VCaP (cell line): ENCODE data around the gene LAMA4.

ENCODE experiments used
- H3K27ac ChIP-seq: fragments of 450-650 bp; 2 replicates; pipeline ENCODE4 v1.5.1; 2017
- TF ChIP-seq, protein P1 (sequence below): fragments of 450-650 bp; conservative IDR thresholded peaks from 2 replicates; pipeline ENCODE4 v1.5.1; 2017; ENCODE audit warnings: mild to moderate bottlenecking, moderate library complexity

The LAMA4 gene

DNA sequence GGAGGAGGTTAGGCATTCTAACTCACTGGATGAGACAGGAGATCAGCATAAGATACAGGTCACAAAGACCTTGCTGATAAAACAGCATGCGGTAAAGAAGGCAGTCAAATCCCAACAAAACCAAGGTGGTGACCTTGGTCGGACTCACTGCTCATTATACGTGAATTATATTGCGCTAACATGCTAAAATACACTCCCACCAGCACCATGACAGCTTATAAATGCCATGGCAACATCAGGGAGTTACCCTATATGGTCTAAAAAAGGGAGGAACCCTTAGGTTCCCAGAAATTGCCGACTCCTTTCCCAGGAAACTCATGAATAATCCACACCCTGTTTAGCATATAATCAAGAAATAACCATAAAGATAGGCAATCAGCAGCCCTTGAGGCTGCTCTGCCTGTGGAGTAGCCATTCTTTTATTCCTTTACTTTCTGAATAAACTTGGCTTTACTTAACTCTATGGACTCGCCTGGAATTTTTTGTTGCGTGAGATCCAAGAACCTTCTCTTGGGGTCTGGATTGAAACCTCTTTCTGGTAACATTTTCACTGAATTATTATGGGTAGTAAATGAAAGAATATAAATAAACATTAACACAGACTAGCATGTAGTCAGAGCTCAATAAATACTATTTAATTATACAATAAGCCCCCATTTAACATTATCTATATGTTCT lies 3.0 kb upstream of the LAMA4 start:
- H3K27ac ChIP-seq: no peak overlapping the region
- TF ChIP-seq, protein P1, sequence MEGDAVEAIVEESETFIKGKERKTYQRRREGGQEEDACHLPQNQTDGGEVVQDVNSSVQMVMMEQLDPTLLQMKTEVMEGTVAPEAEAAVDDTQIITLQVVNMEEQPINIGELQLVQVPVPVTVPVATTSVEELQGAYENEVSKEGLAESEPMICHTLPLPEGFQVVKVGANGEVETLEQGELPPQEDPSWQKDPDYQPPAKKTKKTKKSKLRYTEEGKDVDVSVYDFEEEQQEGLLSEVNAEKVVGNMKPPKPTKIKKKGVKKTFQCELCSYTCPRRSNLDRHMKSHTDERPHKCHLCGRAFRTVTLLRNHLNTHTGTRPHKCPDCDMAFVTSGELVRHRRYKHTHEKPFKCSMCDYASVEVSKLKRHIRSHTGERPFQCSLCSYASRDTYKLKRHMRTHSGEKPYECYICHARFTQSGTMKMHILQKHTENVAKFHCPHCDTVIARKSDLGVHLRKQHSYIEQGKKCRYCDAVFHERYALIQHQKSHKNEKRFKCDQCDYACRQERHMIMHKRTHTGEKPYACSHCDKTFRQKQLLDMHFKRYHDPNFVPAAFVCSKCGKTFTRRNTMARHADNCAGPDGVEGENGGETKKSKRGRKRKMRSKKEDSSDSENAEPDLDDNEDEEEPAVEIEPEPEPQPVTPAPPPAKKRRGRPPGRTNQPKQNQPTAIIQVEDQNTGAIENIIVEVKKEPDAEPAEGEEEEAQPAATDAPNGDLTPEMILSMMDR: no peak

DNA sequence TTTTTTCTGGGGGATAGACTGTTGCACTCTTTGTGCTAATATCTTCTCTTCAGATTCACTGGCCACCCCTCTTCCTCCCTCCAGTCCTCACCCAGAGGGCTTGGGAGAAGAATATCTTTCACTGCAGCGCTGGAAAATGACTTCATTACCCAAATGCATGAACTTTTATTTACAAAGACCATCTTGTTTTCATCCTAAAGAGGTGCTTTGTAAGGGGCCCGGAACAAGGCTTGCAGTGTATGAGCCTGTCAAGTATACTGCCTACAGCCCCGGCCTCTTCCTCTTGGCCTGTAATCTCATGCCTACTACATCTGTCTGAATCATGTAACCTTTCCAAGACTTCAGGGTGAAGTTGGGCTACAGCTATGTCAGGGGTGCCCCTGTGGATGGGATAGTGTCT lies 554 bp upstream of the LAMA4 start:
- TF ChIP-seq, protein P1: no peak
- H3K27ac ChIP-seq: no peak overlapping the region

DNA sequence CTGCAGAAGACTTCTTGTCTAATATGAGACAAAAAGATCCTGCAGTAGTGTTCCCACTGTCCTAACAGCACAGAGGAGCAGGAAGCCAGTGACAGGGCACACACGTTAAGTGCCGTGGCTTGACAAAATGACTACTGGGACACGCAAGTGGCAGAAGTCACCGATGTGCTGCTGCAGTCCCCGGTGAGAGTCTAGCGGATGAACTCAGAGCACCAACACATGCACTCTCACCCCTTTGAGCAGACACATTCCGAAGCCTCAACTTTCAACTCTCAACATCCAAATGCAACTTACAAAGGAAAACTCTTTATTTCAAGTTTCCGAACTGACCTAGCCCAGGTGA lies 898 bp downstream of the LAMA4 start:
- H3K27ac ChIP-seq: peak overlapping the region; percentile 43; the same call in 1 of the 2 replicates
- TF ChIP-seq, protein P1: no peak

DNA sequence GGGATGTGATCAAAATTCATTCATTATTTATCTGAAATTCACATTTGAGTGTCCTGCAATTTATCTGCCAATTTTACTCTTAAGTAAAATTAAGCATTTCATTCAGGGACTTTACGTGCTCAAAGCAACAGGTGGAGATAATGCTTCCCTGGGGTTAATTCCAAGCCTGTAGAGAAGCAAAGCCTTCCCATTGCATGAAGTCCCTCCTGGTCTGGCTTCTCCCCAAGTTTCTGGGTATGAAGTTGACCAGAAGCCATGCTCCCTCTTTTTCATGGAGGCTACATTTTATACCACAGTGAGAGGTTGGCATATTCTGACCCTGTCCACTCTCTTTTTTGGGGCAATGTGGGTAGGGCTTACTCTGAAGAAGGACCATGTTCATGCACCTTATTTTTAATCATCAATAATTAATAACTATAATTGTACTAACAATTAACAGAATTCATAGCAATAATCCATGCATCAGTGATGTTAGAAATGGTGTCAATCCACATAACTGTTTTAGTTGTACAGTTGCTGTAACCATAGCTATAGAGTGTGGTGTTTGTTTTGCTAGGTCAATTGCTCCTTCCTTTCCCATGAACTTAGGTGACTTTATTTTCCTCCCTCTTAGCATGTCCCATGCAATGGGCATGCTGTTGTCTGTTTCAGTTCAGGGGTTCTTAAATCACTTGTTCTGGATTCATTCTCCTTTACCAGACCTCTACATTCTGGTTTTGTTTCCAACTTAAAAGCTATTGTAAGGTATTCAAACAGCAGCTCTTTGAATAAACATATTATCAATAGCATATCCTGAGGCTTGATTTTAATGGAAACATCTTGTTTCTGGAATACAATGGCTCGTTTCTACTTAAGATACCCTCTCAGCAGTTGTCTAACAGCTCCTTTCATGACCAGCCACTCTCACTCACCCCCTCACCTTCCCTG lies 1.5 kb downstream of the LAMA4 start:
- no peak overlapping the region for H3K27ac ChIP-seq
- TF ChIP-seq, protein P1: no peak

DNA sequence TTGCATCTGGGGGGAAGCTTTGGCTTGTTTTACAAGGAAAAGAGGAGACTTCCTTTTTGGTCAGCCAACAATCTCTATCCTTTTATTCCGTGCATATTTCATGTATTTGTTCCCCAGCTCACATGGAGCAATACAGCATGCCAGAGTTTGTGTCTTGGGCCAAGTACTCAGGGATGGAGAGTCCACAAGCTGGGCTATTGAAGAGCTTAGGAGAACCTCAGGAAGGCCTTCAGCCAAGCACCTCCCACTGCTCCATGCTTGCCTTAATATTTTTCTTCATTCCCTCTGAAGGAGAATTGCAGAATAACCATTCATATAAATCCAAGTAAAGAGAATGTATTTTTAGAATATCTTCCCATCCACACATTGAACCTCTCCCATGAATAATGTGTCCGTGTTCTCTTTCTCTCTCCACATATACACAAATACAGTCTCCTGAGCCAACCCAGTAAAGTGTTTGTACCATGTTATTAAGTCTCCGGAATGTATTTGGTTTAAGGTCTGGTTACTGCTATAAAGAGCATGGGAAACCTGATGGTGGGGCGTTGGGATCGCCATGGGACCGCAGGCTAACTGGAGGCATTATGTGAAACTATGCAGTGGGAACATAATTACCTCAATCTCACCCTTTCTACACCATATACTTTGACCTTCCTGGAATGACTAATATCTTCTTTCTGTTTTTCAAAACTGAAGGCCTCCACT lies 3.0 kb downstream of the LAMA4 start:
- TF ChIP-seq, protein P1: no peak
- no peak overlapping the region for H3K27ac ChIP-seq

DNA sequence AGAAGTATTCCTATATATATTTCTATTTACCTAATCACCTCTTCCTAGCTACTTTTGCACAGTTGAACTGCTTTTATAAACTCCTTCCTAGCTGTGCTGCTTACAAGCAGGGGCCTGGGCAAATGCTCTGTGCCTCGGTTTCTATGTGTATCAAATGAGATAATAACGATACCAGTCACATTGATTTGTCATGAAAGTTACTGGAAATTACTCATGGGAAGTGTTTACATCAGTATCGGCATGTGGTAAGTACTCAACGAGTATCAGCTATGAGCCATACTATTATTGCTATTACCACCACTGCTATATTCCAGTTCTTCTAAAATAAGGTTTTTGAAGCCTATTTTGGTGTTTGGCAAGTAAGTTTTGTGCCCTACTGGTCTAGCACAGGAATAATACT lies 4.9 kb downstream of the LAMA4 start:
- TF ChIP-seq, protein P1: no peak
- H3K27ac ChIP-seq: no peak overlapping the region

DNA sequence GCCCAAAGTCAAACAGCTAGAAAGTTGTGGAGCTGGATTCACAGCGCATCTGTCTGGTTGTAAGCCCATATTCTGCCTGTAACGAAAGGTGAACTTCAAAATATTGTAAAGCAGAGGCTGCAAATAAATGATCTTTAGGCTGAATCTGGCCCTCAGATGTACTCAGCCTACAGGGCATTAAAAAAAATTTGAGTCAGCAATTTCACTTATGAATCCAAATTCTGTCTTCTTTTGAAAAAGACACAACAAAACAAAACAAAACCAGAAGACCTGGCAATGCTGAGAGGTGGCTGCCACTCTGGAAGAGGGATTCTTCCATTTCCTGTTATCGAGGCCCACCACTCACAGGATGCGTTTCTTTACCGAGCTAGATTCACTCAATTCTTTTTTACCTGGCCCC lies 7.1 kb downstream of the LAMA4 start:
- TF ChIP-seq, protein P1: no peak
- H3K27ac ChIP-seq: no peak overlapping the region
